ENCODE results near the gene GAB2.
A peak's percentile ranks its signal among the peaks of the same experiment; 100 is the strongest.

The GAB2 gene

DNA sequence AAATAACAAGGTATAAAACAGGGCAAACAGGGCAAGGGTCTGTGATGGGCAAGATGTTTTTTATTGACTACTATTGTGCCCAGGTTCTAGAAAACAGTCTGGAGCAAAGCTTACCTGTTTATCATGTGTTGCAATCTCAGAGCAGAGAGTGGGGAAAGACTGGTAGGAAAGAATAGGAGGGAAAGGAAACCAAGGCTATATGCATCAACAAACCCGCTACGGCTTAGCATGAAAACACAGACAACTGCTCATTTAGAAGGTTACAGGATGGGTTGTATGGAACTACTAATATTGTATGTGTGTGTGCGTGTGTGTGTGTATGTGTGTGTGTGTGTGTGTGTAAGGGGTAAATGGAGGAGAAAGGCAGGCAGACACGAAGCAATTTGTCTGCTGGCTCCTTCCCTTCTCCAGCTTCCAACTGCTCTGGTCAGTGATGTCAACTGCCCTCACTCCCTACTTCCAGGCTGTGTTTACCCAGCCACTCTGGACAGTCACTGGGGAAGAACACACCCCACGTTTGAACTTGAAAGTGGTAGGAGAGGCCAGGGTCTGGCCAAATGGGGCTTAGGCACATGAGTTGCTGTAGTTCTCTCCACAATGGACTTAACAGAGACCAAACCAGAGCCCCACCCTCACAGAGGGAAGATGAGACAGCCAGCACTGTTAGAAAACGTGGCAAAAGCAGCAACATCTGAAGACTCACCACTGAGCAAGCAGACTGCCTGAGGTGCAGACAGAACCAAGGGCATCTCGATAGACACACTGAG, 47.0 kb downstream of the GAB2 start:
- no peak for DNase-seq
- no peaks in the 10 kb centered on the region for H3K36me3 ChIP-seq (ENCODE audit: control insufficient read depth in 4 of 4, insufficient read depth in 4 of 4, low read length in 3 of 4)
- peaks cover 0 to 7% (median 3%) of the 10 kb centered on the region in 4 experiments for H3K4me1 ChIP-seq (ENCODE audit: control extremely low read depth in 1 of 4, control insufficient read depth in 4 of 4, insufficient read depth in 4 of 4, low read length in 3 of 4)
- H3K9me3 ChIP-seq (ENCODE audit: control extremely low read depth in 1 of 5, control insufficient read depth in 4 of 5, insufficient read depth in 2 of 5, low read depth in 1 of 5, low read length in 4 of 5) = no peaks in the 10 kb centered on the region
- POLR2A ChIA-PET = no interaction called here
- 82% methylated on average over 2 of the region's 7 CpGs for WGBS (ENCODE audit: insufficient coverage)
- H3K27ac ChIP-seq (ENCODE audit: insufficient read depth in 1 of 2, low read depth in 1 of 2, low read length in 2 of 2, poor library complexity in 1 of 2, severe bottlenecking in 2 of 2) = no peak overlapping the region
- CTCF ChIA-PET = interaction anchor here (1.4 kb wide), 1 partner anchor 10 kb away, joined by 3 read pairs; no protein-coding TSS in a partner anchor
- H3K4me3 ChIP-seq (ENCODE audit: control insufficient read depth in 1 of 7, extremely low read depth in 1 of 7, insufficient read depth in 4 of 7, low read depth in 2 of 7, low read length in 6 of 7) = no peak overlapping the region
- no peaks in the 10 kb centered on the region for H3K27me3 ChIP-seq (replicated peaks in 2 of 5; ENCODE audit: control insufficient read depth in 4 of 5, insufficient read depth in 5 of 5, low read length in 4 of 5)

DNA sequence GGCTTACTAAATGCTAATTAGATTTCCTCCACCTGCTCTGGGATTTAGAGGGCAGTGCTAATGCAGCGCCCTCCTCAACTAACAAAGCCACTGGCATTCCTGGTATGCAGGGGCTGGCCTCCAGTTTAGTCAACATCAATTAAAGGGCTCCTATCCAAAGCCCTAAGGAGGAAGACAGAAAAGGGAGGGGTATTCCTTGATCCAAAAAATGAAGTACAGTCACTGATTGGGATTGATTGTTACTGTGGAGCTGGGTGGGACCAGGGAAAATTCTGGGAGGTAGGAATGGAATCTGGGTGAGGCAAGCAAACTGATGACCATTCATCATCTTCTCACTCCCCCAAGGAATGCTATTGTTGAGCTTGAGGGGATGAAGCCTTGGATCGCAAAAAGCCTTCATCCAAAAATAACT, 52.2 kb downstream of the GAB2 start:
- Histone ChIP-seq H3K27ac (ENCODE audit: insufficient read depth in 1 of 2, low read depth in 1 of 2, low read length in 2 of 2, poor library complexity in 1 of 2, severe bottlenecking in 2 of 2) (no peak overlapping the region), H3K9me3 (ENCODE audit: control extremely low read depth in 1 of 5, control insufficient read depth in 4 of 5, insufficient read depth in 2 of 5, low read depth in 1 of 5, low read length in 4 of 5) (no peaks in the 10 kb centered on the region), H3K4me3 (ENCODE audit: control insufficient read depth in 1 of 7, extremely low read depth in 1 of 7, insufficient read depth in 4 of 7, low read depth in 2 of 7, low read length in 6 of 7) (no peak overlapping the region), H3K36me3 (ENCODE audit: control insufficient read depth in 4 of 4, insufficient read depth in 4 of 4, low read length in 3 of 4) (no peaks in the 10 kb centered on the region), H3K4me1 (ENCODE audit: control extremely low read depth in 1 of 4, control insufficient read depth in 4 of 4, insufficient read depth in 4 of 4, low read length in 3 of 4) (peaks cover 0 to 22% (median 9%) of the 10 kb centered on the region in 4 experiments), H3K27me3 (replicated peaks in 2 of 5; ENCODE audit: control insufficient read depth in 4 of 5, insufficient read depth in 5 of 5, low read length in 4 of 5) (no peaks in the 10 kb centered on the region)
- ChIA-PET CTCF (interaction anchor here (0.7 to 3.6 kb wide), 3 partner anchors 12 to 19 kb away, joined by 3 to 21 read pairs (median 6); no protein-coding TSS in a partner anchor), POLR2A (no interaction called here)
- no peak for DNase-seq
- 100% methylated on average over 2 of the region's 2 CpGs for WGBS (ENCODE audit: insufficient coverage)

DNA sequence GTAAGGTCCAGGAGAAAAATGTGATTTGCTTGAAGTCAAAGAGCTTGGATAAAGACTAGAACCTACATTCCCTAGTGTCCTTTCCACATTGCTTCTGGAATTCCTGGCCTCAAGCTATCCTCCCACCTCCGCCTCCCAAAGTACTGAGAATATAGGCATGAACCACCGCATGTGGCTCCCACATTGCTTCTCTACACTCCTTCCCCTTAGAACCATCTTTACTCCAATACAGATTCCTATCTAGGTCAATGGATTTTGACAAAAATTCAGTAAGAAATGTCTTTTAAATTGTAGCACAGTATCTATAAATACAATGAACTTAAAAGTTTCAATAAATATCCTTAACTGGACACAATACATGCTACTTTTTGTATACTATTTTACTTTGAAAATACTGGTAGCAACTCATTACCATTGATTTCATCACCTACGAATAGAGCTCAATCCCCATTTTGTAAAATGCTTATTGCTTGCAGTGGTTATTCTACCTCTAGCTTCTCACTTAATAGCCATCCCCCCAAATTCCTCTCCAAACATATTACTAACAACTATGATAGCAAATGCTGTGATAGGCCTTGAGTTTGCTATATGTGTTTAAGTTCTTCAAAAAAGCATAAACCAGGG, 53.4 kb downstream of the GAB2 start:
- H3K27me3 ChIP-seq (replicated peaks in 2 of 5; ENCODE audit: control insufficient read depth in 4 of 5, insufficient read depth in 5 of 5, low read length in 4 of 5) = no peaks in the 10 kb centered on the region
- H3K36me3 ChIP-seq (ENCODE audit: control insufficient read depth in 4 of 4, insufficient read depth in 4 of 4, low read length in 3 of 4) = no peaks in the 10 kb centered on the region
- H3K9me3 ChIP-seq (ENCODE audit: control extremely low read depth in 1 of 5, control insufficient read depth in 4 of 5, insufficient read depth in 2 of 5, low read depth in 1 of 5, low read length in 4 of 5) = no peaks in the 10 kb centered on the region
- POLR2A ChIA-PET = no interaction called here
- CTCF ChIA-PET = interaction anchor here (0.6 to 3.6 kb wide), 7 partner anchors 13 to 49 kb away, joined by 3 to 21 read pairs (median 3); no protein-coding TSS in a partner anchor
- no peak overlapping the region for H3K27ac ChIP-seq (ENCODE audit: insufficient read depth in 1 of 2, low read depth in 1 of 2, low read length in 2 of 2, poor library complexity in 1 of 2, severe bottlenecking in 2 of 2)
- DNase-seq = no peak
- peaks cover 0 to 24% (median 9%) of the 10 kb centered on the region in 4 experiments for H3K4me1 ChIP-seq (ENCODE audit: control extremely low read depth in 1 of 4, control insufficient read depth in 4 of 4, insufficient read depth in 4 of 4, low read length in 3 of 4)
- WGBS (ENCODE audit: insufficient coverage) = 100% methylated on average over 2 of the region's 3 CpGs
- no peak overlapping the region for H3K4me3 ChIP-seq (ENCODE audit: control insufficient read depth in 1 of 7, extremely low read depth in 1 of 7, insufficient read depth in 4 of 7, low read depth in 2 of 7, low read length in 6 of 7)

DNA sequence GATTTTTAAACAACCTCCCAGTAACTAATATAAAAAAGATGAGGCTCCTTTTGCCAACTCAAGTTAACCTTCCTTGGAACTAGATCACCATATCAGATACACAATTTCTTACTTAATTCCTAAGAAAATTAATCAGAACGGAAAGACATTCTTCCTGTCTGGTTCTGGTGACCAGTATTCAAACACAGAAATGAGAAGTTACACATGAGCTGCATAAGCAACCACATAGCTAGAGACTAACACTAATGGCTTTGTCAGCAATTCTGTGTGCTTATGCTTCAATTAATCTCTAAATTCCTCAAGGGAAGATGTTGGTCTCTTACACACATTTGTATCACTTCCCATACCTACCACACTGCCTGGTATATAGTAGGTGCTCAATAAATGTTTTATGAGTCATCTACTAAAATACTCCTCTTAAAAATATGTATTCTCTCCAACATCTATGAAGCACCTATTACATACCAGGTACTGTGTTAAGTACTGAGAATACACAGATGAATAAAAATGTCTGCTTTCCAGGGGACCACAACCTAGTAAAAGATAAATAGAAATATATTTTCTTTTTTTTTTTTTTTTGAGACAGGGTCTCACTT, 54.5 kb downstream of the GAB2 start:
- CTCF ChIA-PET = interaction anchor here (1.2 to 1.4 kb wide), 3 partner anchors 12 to 30 kb away, joined by 3 to 8 read pairs (median 3); no protein-coding TSS in a partner anchor
- WGBS (ENCODE audit: insufficient coverage) = 20% methylated on average over 1 of the region's 1 CpG
- Histone ChIP-seq H3K4me1 (ENCODE audit: control extremely low read depth in 1 of 4, control insufficient read depth in 4 of 4, insufficient read depth in 4 of 4, low read length in 3 of 4) (peaks cover 0 to 24% (median 9%) of the 10 kb centered on the region in 4 experiments), H3K36me3 (ENCODE audit: control insufficient read depth in 4 of 4, insufficient read depth in 4 of 4, low read length in 3 of 4) (no peaks in the 10 kb centered on the region), H3K9me3 (ENCODE audit: control extremely low read depth in 1 of 5, control insufficient read depth in 4 of 5, insufficient read depth in 2 of 5, low read depth in 1 of 5, low read length in 4 of 5) (no peaks in the 10 kb centered on the region), H3K27me3 (replicated peaks in 2 of 5; ENCODE audit: control insufficient read depth in 4 of 5, insufficient read depth in 5 of 5, low read length in 4 of 5) (no peaks in the 10 kb centered on the region), H3K27ac (ENCODE audit: insufficient read depth in 1 of 2, low read depth in 1 of 2, low read length in 2 of 2, poor library complexity in 1 of 2, severe bottlenecking in 2 of 2) (no peak overlapping the region), H3K4me3 (ENCODE audit: control insufficient read depth in 1 of 7, extremely low read depth in 1 of 7, insufficient read depth in 4 of 7, low read depth in 2 of 7, low read length in 6 of 7) (peak overlapping the region in 1 of 7 experiments; percentile 28)
- peak; percentile 18 to 75 (median 65) for DNase-seq
- POLR2A ChIA-PET = interaction anchor here (0.6 kb wide), 1 partner anchor 302 kb away, joined by 5 read pairs; no protein-coding TSS in a partner anchor

DNA sequence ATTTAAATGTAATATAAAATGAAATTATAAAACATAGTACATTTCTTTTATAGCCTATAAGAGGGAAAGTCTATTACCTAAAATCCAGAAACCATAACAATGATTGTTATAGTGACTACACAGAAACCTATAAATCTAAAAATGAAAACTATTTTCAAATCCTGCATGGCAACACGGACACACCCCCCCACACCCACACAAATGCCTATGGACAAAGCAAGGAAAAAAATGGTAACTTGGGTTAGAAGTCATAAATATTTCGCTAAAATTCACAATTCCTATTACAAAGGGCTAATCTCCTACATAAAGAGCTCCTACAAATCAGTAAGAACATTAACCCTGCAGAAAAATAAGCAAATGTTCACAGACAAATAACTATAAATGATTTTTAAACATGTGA, 56.4 kb downstream of the GAB2 start:
- no peak overlapping the region for H3K27ac ChIP-seq (ENCODE audit: insufficient read depth in 1 of 2, low read depth in 1 of 2, low read length in 2 of 2, poor library complexity in 1 of 2, severe bottlenecking in 2 of 2)
- H3K27me3 ChIP-seq (replicated peaks in 2 of 5; ENCODE audit: control insufficient read depth in 4 of 5, insufficient read depth in 5 of 5, low read length in 4 of 5) = no peaks in the 10 kb centered on the region
- no CpG with 5 or more reads among the region's 2 CpGs for WGBS (ENCODE audit: insufficient coverage)
- H3K9me3 ChIP-seq (ENCODE audit: control extremely low read depth in 1 of 5, control insufficient read depth in 4 of 5, insufficient read depth in 2 of 5, low read depth in 1 of 5, low read length in 4 of 5) = no peaks in the 10 kb centered on the region
- H3K4me3 ChIP-seq (ENCODE audit: control insufficient read depth in 1 of 7, extremely low read depth in 1 of 7, insufficient read depth in 4 of 7, low read depth in 2 of 7, low read length in 6 of 7) = no peak overlapping the region
- peaks cover 0 to 20% (median 9%) of the 10 kb centered on the region in 4 experiments for H3K4me1 ChIP-seq (ENCODE audit: control extremely low read depth in 1 of 4, control insufficient read depth in 4 of 4, insufficient read depth in 4 of 4, low read length in 3 of 4)
- POLR2A ChIA-PET = interaction anchor here (1.0 kb wide), 1 partner anchor 18 kb away, joined by 3 read pairs; no protein-coding TSS in a partner anchor
- no peaks in the 10 kb centered on the region for H3K36me3 ChIP-seq (ENCODE audit: control insufficient read depth in 4 of 4, insufficient read depth in 4 of 4, low read length in 3 of 4)
- no peak for DNase-seq
- CTCF ChIA-PET = interaction anchor here (1.4 kb wide), 1 partner anchor 10 kb away, joined by 4 read pairs; no protein-coding TSS in a partner anchor

DNA sequence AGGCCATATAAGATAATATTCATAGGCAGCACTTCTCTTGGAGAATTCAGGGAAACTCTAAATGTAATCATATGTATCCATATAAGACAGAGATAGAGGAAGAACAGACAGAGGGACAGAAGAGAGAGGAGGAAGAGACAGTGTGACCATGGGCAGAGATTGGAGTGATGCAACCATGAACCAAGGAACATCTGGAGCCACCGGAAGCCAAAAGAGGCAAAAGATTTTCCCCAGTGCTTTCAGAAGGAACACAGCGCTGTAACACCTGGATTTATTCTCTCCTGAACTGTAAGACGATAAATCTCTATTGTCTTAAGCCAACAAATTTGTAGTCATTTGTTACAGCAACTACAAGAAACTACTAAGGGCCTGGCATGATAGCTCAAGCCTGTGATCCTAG, 57.7 kb downstream of the GAB2 start:
- Histone ChIP-seq H3K36me3 (ENCODE audit: control insufficient read depth in 4 of 4, insufficient read depth in 4 of 4, low read length in 3 of 4) (no peaks in the 10 kb centered on the region), H3K4me1 (ENCODE audit: control extremely low read depth in 1 of 4, control insufficient read depth in 4 of 4, insufficient read depth in 4 of 4, low read length in 3 of 4) (peaks cover 0 to 20% (median 8%) of the 10 kb centered on the region in 4 experiments), H3K27ac (ENCODE audit: insufficient read depth in 1 of 2, low read depth in 1 of 2, low read length in 2 of 2, poor library complexity in 1 of 2, severe bottlenecking in 2 of 2) (no peak overlapping the region), H3K4me3 (ENCODE audit: control insufficient read depth in 1 of 7, extremely low read depth in 1 of 7, insufficient read depth in 4 of 7, low read depth in 2 of 7, low read length in 6 of 7) (no peak overlapping the region), H3K9me3 (ENCODE audit: control extremely low read depth in 1 of 5, control insufficient read depth in 4 of 5, insufficient read depth in 2 of 5, low read depth in 1 of 5, low read length in 4 of 5) (no peaks in the 10 kb centered on the region), H3K27me3 (replicated peaks in 2 of 5; ENCODE audit: control insufficient read depth in 4 of 5, insufficient read depth in 5 of 5, low read length in 4 of 5) (no peaks in the 10 kb centered on the region)
- WGBS (ENCODE audit: insufficient coverage) = 92% methylated on average over 3 of the region's 3 CpGs
- ChIA-PET CTCF (interaction anchor here (0.8 to 1.4 kb wide), 2 partner anchors 9 to 25 kb away, joined by 3 to 4 read pairs; no protein-coding TSS in a partner anchor), POLR2A (interaction anchor here (0.8 to 1.0 kb wide), 2 partner anchors 16 to 19 kb away, joined by 3 read pairs; no protein-coding TSS in a partner anchor)
- DNase-seq = no peak
